Left cardiac atrium (tissue), 4 donors: ENCODE data around the gene CNIH1. TPM values are rescaled to one million over a fixed set of nuclear protein-coding genes. Genes with fewer than 3 reads are reported as not detected.
A peak's percentile ranks its signal among the peaks of the same experiment; 100 is the strongest.
"Not testable (repeated sequence)": the region's sequence is repeated elsewhere in the genome, so short reads cannot be mapped to it uniquely, and the experiment has no call there.

ENCODE experiments used
- ATAC-seq, 2 donors: fragments of 200-7000 bp; cut with Tn5 transposase; one replicate each; pipeline ENCODE4 v1.9.1; 2020; ENCODE audit warnings: mild to moderate bottlenecking in 2 of 2, moderate library complexity in 2 of 2
- DNase-seq: peaks from one replicate; pipeline ENCODE4 v3.0.0-alpha.2; 2020
- intact Hi-C, 2 donors: fragments of 100-400 bp; cut with DNase I; formaldehyde crosslinking; loops; one replicate each; pipeline versions ENCODE4 v1.14.1 to v1.15.1; 2022 to 2023
- total RNA-seq, 2 donors: library from RNA; stranded (reverse); fragmentation: NEBNext Ultra II Directional; extraction: Animal tissue kit (Norgen Biotek cat#: 25700); gene quantifications; one replicate each; pipeline ENCODE4 v1.2.1, GENCODE V29; 2021
- donor health status: DM: no; HTN: yes; CAD: no.
- donor health status: DM: no; HTN: yes; CAD: no; lungs with severe emphysema.
- donor health status: DM: yes; HTN: yes; CAD: no.
- donor health status: Dilated cardiomyopathy.

The CNIH1 gene
- total RNA-seq, 2 donors from 2014 or later = 89.5 to 93.4 TPM

DNA sequence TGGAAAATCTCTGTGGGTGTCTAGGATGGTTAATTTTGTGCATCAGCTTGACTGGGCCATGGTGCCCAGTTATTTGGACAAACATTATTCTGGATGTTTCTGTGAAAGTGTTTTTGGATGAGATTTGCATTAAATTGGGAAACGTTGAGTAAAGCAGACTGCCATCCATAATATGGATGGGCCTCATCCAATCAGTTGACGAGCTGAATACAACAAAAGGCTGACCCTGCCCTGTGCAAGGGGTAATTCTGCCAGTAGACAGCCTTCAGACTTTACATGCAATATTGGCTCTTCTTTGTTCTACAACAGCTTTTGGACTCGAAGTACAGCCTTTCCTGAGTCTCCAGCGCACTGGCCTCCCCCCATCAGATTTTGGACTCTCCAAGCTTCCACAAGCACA is 45.9 kb downstream of the CNIH1 start:
- DNase-seq = no peak
- intact Hi-C loops = no loop called here
- ATAC-seq = no peak

DNA sequence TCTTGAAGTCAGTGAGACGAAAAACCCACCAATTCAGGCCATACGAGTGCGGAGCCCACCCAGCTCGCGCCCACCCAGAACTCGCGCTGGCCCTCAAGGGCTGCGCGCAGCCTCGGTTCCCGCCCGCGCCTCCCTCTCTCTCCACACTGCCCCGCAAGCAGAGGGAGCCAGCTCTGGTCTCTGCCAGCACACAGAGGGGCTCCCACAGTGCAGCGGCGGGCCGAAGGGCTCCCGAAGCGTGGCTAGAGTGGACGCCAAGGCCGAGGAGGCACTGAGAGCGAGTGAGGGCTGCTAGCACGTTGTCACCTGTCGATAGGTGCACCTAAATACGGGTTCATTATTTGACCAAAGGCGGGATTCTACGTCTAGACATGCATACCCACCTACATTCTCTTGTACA is 46.6 kb downstream of the CNIH1 start:
- ATAC-seq (no peak), DNase-seq (no peak)
- intact Hi-C loops = no loop called here

DNA sequence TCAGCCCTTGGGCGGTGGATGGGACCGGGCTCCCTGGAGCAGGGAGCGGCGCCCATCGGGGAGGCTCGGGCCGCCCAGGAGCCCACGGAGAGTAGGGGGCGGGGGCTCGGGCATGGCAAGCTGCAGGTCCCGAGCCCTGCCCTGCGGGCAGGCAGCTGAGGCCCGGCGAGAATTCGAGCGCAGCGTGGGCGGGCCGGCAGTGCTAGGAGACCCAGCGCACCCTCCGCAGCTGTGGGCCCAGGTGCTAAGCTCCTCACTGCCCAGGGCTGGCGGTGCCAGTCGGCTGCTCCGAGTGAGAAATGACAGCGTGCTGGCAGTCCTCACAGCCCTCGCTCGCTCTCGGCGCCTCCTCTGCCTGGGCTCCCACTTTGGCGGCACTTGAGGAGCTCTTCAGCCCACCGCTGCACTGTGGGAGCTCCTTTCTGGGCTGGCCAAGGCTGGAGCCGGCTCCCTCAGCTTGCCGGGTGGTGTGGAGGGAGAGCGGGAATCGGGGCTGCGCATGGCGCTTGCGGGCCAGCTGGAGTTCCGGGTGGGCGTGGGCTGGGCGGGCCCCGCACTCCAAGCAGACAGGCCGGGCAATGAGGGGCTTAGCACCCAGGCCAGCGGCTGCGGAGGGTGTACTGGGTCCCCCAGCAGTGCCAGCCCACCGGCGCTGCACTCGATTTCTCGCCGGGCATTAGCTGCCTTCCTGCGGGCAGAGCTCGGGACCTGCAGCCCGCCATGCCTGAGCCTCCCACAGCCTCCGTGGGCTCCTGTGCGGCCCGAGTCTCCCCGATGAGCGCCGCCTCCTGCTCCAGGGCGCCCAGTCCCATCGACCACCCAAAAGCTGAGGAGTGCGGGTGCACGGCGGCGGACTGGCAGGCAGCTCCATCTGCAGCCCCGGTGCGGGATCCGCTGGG is 47.9 kb downstream of the CNIH1 start:
- ATAC-seq, intact Hi-C loops, DNase-seq: not testable (repeated sequence)

DNA sequence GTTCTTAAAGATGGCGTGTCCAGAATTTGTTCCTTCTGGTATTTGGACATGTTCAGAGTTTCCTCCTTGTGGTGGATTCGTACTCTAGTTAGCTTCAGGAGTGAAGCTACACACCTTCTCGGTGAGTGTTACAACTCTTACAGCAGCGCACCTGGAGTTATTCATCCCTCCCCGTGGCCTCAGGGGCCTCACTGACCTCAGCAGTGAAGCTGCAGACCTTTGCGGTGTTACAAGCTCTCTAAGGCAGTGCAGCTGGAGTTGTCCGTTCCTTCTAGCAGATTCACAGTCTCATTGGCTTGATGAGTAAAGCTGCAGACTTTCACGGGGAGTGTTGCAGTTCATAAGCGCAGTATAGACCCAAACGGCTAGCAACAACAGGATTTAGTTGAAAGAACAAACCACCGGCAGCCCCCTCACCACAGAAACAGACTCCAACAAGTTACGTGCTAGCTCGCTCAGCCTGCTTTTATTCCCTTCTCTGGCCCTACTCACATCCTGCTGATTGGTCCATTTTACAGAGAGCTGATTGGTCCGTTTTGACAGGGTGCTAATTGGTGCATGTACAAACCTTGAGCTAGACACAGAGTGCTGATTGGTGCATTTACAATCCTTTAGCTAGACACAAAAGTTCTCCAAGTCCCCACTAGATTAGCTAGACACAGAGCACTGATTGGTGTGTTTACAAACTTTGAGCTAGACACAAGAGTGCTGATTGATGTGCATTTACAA is 48.9 kb downstream of the CNIH1 start:
- no peak for ATAC-seq
- intact Hi-C loops = no loop called here
- DNase-seq = no peak

DNA sequence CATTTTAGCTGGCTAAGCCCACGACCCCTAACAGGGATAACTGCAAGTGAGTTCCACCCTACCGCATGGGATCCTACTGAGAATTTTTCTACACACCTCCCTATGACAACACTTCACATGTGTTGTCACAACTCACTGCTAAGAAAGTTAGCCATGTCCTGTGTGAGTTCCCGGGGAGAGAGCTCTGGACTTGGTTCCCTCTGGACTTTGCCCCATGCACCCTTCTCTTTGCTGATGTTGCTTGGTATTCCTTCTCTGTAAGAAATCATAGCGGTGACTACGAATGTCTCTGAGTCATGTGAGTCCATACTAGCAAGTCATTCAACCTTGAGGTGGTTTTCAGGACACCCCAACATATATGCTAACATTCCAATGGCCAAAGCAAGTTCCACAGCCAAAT is 53.8 kb downstream of the CNIH1 start:
- DNase-seq (no peak), ATAC-seq (no peak)
- intact Hi-C loops = no loop called here

DNA sequence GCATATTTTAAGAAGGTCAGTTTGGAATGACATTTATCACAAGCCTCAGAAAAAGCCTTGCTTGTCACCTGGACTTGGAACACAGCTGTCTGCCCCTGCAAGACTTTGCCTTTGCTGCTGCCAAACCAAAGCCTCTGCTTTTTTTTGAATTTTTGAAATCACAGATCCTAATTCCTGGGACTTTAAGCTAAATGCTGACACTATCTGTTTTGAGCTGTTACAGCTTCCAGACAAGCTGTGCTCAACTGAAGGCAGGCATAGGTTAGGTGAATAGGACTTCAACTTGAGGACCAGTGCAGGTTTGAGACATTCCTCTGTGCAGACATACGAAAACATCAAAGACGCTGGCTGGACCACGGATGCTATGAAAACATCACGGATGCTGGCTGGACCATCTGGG is 55.6 kb downstream of the CNIH1 start:
- intact Hi-C loops = no loop called here
- DNase-seq (no peak), ATAC-seq (no peak)

DNA sequence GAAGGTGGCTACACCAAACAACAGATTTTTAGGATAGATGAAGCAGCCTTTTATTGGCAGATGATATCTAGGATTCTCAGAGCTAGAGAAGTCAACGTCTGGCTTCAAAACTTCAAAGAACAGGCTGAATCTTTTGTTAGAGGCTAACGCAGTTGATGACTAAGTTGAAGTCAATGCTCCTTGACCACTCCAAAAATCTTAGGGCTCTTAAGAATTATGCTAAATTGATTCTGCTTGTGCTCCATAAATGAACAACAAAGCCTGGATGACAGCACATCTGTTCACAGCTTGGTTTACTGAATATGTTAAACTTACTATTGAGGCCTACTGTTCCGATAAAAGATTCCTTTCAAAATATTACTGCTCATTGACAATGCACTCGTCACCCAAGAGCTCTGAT is 57.3 kb downstream of the CNIH1 start:
- intact Hi-C loops = no loop called here
- ATAC-seq = no peak
- no peak for DNase-seq

DNA sequence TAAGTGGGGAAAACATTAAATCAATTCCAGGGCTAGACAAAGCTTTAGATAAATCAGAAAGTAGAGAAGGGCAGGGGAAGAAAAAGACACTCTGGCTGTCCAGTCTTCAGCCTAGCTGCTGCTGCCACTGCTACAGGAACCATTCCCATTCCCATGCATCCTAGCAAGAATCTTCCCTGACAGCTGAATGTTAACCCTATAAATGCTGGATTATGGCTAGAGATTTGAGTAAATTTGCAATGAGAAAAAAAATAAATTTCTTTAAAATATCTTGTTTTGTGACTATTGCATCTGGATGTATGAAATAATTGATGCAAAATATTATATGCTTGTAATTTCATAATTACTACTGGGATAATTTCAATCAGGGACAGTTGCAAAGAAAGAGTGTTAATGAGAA is 59.4 kb downstream of the CNIH1 start:
- DNase-seq = no peak
- ATAC-seq = no peak
- intact Hi-C loops = no loop called here

DNA sequence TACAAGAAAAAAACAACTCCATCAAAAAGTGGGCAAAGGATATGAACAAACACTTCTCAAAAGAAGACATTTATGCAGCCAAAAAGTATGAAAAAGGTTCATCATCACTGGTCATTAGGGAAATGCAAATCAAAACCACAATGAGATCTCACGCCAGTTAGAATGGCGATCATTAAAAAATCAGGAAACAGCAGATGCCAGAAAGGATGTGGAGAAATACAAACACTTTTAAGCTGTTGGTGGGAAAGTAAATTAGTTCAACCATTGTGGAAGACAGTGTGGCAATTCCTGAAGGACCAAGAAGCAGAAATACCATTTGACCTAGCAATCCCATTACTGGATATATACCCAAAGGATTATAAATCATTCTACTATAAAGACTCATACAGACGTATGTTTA is 60.6 kb downstream of the CNIH1 start:
- intact Hi-C loops, DNase-seq, ATAC-seq: not testable (repeated sequence)

DNA sequence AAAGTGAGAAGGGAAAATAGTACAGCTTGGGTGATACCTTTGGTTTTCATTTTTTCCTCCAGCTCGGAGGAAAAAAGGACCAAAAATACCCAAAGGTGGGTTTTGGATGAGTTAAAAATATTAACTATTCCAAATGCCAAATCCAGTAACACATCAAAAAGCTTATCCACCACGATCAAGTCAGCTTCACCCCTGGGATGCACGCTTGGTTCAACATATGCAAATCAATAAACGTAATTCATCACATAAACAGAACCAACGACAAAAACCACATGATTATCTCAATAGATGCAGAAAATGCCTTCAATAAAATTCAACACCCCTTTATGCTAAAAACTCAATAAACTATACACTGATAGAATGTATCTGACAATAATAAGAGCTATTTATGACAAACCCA is 62.3 kb downstream of the CNIH1 start:
- DNase-seq, intact Hi-C loops, ATAC-seq: not testable (repeated sequence)

DNA sequence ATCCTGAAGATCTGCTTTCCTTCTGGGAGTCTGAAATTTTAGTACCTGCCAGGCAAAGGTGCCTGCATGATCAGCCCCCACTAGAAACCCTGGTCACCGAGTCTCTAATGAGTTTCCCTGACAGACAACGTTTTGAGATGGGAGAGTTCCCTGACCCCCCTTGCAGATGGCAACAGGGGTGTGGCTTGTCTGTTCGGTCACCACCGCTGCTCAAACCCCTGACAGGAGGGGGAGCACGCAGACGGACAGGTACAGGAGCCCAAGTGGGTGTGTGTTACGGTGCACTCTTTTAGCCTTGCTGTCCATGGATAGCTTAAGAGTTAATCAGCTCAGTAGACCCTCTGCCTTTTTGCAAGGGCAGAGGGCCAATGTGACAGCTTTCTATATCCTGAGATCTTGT is 63.7 kb downstream of the CNIH1 start:
- intact Hi-C loops = no loop called here
- no peak for ATAC-seq
- no peak for DNase-seq

DNA sequence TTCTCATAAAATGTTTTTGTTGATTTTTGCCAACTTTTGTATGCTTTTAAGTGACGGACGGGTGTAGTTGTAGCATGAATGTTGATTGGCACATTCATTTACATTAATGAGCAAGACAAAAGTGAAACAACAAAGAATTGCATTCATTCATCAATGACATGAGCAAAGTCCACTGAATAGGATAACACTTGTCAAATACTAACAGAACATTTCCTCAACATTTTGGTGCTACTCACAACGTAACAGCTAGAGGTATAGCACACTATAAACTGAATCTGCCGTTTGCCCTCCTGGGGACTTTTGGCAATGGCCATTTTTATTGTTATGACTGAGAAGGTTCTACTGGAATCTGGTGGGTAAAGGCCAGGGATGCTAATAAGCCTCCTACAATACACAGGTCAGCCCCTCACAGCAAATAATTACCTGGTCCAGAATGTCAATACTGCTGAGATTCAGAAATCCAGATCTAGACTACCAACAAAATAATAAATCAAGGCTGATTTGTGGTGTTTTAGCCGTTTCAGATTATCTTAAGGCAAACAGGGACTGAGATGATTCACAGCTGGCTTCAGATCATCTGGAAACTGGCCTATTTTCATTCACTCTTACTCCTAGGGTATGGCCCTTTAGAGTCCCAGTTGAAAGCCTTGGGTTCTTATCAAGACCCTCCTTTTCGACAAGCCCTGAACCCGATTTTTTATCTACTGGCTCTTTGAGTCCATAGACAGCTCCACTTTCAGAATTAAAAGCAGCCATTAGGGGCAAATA is 66.9 kb downstream of the CNIH1 start:
- ATAC-seq = peak in 1 of 2 donors; percentile 83
- no peak for DNase-seq
- intact Hi-C loops = no loop called here

Other genes with a start within 250 kb of the CNIH1 start
- 1 to 10 TPM; 6.9 to 7.9 TPM for gene CDKN3, start 44.4 kb downstream of the CNIH1 start, total RNA-seq
- 10 to 100 TPM; 31.3 to 32.7 TPM for gene GMFB, start 47.6 kb upstream of the CNIH1 start, total RNA-seq
- gene CGRRF1, start 68.5 kb upstream of the CNIH1 start, total RNA-seq = 10 to 100 TPM; 20.1 to 29.8 TPM
- 100 to 1,000 TPM; 103 to 118 TPM for gene SAMD4A, start 125.8 kb upstream of the CNIH1 start, total RNA-seq